Measurements from ENCODE around the gene CBX1. TPM values are rescaled to one million over a fixed set of nuclear protein-coding genes. Genes with fewer than 3 reads are reported as not detected.

Gene CBX1
- 39.1 TPM for total RNA-seq

- Histone ChIP-seq H3K9me3 (ENCODE audit: control insufficient read depth in 3 of 3, low read length in 3 of 3) (no peaks in the 10 kb centered on the region), H3K27ac (ENCODE audit: low read depth, low read length) (peak within 1 kb of the TSS; percentile 76), H3K9ac (ENCODE audit: low read depth in 1 of 3, low read length in 3 of 3) (peak within 1 kb of the TSS; percentile 80 to 84 (median 82)), H3K27me3 (ENCODE audit: control insufficient read depth in 3 of 3, insufficient read depth in 3 of 3, low read length in 3 of 3) (no peaks in the 10 kb centered on the region), H3K4me3 (ENCODE audit: low read length in 3 of 3) (peak within 1 kb of the TSS; percentile 85 to 88 (median 85)), H3K4me1 (ENCODE audit: control insufficient read depth in 3 of 3, insufficient read depth in 3 of 3, low read length in 3 of 3) (peaks cover 11 to 16% (median 12%) of the 10 kb centered on the region in 3 donors), H3K36me3 (ENCODE audit: control insufficient read depth in 3 of 3, insufficient read depth in 3 of 3, low read length in 3 of 3) (no peaks in the 10 kb centered on the region)
Observed at GRCh38 chr17:48101012-48101720, at the start of gene CBX1. Gene CBX1, minus strand, starts transcription at chr17:48101478. Its CDS starts 24,474 bp downstream, at chr17:48077004.

DNA sequence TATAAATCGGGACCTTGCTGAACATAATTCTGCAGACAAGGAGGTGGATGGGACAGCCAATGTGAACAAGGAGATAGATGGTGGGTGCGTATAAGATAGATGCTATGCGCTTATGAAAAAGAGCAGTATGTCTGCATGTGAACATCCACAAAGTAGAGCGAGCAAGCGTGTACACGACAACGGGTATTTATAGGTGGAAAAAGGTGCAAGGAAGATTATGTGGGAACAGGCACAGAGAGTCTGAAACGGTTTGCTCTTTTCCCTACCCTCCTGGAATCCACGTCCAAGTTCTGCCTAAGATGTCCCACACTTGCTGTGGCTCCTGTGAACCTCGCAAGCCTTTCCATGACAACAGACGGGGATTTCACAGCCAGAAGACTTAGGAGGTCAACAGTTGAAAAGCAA, 49.3 kb upstream of the CBX1 start:
- Histone ChIP-seq H3K27me3 (ENCODE audit: control insufficient read depth in 3 of 3, insufficient read depth in 3 of 3, low read length in 3 of 3) (peaks cover 43 to 59% (median 54%) of the 10 kb centered on the region in 3 donors), H3K9me3 (ENCODE audit: control insufficient read depth in 3 of 3, low read length in 3 of 3) (no peaks in the 10 kb centered on the region), H3K27ac (ENCODE audit: low read depth, low read length) (no peak overlapping the region), H3K36me3 (ENCODE audit: control insufficient read depth in 3 of 3, insufficient read depth in 3 of 3, low read length in 3 of 3) (no peaks in the 10 kb centered on the region), H3K9ac (ENCODE audit: low read depth in 1 of 3, low read length in 3 of 3) (no peak overlapping the region), H3K4me1 (ENCODE audit: control insufficient read depth in 3 of 3, insufficient read depth in 3 of 3, low read length in 3 of 3) (no peaks in the 10 kb centered on the region), H3K4me3 (ENCODE audit: low read length in 3 of 3) (no peak overlapping the region)

GRCh38 chr17:48149787-48150463, 48.6 kb upstream of the CBX1 start:
- H3K36me3 ChIP-seq (ENCODE audit: control insufficient read depth in 3 of 3, insufficient read depth in 3 of 3, low read length in 3 of 3): no peaks in the 10 kb centered on the region
- no peaks in the 10 kb centered on the region for H3K9me3 ChIP-seq (ENCODE audit: control insufficient read depth in 3 of 3, low read length in 3 of 3)
- no peak overlapping the region for H3K27ac ChIP-seq (ENCODE audit: low read depth, low read length)
- H3K4me3 ChIP-seq (ENCODE audit: low read length in 3 of 3): no peak overlapping the region
- peaks cover 42 to 60% (median 54%) of the 10 kb centered on the region in 3 donors for H3K27me3 ChIP-seq (ENCODE audit: control insufficient read depth in 3 of 3, insufficient read depth in 3 of 3, low read length in 3 of 3)
- H3K9ac ChIP-seq (ENCODE audit: low read depth in 1 of 3, low read length in 3 of 3): no peak overlapping the region
- no peaks in the 10 kb centered on the region for H3K4me1 ChIP-seq (ENCODE audit: control insufficient read depth in 3 of 3, insufficient read depth in 3 of 3, low read length in 3 of 3)

DNA sequence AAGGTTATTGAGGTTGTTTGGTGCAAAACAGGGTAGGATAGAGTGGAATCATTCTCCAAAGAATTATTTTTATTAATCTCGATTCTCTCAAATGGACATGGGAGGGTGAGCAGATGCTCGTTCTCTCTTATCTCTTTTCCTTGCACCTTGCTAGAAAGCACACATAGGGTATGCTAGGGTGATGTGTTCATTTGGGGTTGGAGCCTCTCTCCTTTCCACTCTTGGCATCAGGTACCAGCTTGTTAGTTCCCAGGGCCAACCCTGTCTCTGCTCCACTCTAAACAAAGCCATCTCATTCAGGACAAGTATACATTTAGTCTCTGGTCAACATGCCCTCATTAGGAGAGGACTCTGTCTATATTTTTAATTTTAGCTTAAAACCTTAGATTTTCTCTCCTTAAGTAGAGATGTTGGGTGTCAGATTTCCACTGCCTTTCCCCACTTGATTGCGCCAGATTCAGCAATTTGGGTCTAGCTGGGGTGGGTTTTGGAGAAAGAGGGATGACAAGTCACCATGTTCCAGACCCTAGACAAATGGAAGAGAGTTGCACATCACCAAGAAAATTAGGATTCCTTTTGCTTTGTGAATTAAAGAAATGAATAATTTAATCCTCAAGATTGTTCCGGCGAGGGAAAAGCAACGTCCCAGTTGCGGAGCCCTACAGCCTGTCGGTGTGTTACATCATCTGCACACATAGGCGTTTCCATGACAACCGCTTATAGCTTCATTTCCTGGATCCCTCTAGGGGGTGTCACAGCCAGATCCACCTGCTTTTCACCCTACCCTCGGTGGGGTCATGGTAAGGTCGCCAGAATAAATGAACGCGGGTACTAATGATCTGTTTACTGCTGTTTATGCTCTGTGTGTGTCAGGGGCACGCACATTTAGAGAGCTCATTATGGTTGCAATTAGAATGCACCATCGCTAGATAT, 47.8 kb upstream of the CBX1 start:
- H3K9ac ChIP-seq (ENCODE audit: low read depth in 1 of 3, low read length in 3 of 3): no peak overlapping the region
- H3K36me3 ChIP-seq (ENCODE audit: control insufficient read depth in 3 of 3, insufficient read depth in 3 of 3, low read length in 3 of 3): no peaks in the 10 kb centered on the region
- peaks cover 42 to 61% (median 51%) of the 10 kb centered on the region in 3 donors for H3K27me3 ChIP-seq (ENCODE audit: control insufficient read depth in 3 of 3, insufficient read depth in 3 of 3, low read length in 3 of 3)
- H3K4me1 ChIP-seq (ENCODE audit: control insufficient read depth in 3 of 3, insufficient read depth in 3 of 3, low read length in 3 of 3): no peaks in the 10 kb centered on the region
- H3K9me3 ChIP-seq (ENCODE audit: control insufficient read depth in 3 of 3, low read length in 3 of 3): no peaks in the 10 kb centered on the region
- no peak overlapping the region for H3K27ac ChIP-seq (ENCODE audit: low read depth, low read length)
- H3K4me3 ChIP-seq (ENCODE audit: low read length in 3 of 3): no peak overlapping the region

DNA sequence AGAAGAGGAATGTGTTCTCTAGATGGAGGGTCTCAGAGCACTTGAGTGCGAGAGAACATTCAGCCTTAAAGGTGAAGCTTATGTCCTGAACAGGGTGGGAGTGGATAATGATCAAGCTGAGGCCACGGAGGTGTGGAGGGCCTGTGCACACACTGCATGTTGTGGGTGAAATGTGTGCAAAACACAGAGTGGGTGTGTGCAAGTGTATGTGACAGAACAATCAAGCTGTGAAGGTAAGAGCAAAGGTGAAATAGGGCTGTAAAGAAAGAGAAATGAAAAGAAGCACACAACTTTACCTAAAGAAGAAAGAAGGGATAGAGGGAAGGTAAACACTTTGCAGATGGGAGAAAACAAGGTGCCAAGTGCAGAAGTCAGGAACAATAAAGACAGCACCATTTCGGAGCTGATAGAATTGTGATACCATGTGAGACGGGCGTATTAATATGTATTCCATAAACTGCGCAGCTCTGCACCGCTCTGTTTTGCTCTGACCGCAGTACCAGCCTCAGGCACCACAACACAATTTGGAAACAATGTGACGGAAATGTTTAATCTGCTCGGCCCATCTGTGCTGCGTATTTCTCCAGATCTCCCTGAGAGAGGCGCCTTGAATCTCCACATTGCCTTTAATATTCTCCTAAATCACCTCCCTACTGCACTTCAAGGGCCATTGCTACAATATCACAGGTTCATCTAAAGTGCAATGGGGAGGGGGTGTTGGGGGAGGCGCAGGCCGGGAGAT, 46.9 kb upstream of the CBX1 start:
- H3K27ac ChIP-seq (ENCODE audit: low read depth, low read length): no peak overlapping the region

DNA sequence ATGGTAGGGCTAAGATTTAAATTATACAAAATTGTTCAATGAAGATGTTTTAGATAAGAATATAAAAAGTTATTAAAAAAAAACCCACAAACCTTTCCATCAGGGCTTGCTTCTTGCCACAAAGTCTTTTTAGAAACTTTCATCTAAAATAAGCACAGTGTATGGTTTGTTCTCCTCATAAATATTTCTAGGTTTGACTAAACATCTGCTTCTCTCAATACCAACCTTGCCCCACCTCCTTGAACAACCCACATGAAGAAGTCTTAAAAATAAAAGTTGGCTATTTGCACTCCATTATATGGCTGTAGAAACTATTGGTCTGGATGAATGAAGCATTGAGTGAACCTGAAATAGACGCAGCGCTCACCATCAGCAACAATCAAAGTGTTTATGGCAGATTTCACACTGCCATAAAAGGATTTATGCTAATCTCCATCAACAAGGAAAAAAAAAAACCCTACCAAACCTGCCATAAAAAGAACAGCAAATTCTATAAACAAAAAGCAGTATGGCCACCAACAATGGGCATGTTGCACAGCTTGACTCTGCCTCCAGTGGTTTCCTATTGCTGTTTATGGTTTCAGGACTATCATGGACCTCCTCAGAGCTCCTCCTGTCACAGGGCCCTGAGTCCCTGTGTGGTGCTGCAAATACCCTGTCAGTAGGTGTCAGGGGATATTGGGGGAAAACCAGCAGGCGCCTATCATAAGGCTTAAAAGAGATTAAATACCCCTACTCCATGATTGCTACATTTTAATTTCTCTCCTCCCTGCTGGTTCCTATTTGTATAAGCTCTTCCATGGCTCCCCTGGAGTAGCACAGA, 43.9 kb upstream of the CBX1 start:
- H3K27me3 ChIP-seq (ENCODE audit: control insufficient read depth in 3 of 3, insufficient read depth in 3 of 3, low read length in 3 of 3): peaks cover 28 to 49% (median 40%) of the 10 kb centered on the region in 3 donors
- no peaks in the 10 kb centered on the region for H3K36me3 ChIP-seq (ENCODE audit: control insufficient read depth in 3 of 3, insufficient read depth in 3 of 3, low read length in 3 of 3)
- H3K9ac ChIP-seq (ENCODE audit: low read depth in 1 of 3, low read length in 3 of 3): no peak overlapping the region
- no peak overlapping the region for H3K4me3 ChIP-seq (ENCODE audit: low read length in 3 of 3)
- H3K9me3 ChIP-seq (ENCODE audit: control insufficient read depth in 3 of 3, low read length in 3 of 3): no peaks in the 10 kb centered on the region
- H3K27ac ChIP-seq (ENCODE audit: low read depth, low read length): no peak overlapping the region
- no peaks in the 10 kb centered on the region for H3K4me1 ChIP-seq (ENCODE audit: control insufficient read depth in 3 of 3, insufficient read depth in 3 of 3, low read length in 3 of 3)

More for the DNA sequence above, 46.9 kb upstream of the CBX1 start:
- H3K4me1 ChIP-seq (ENCODE audit: control insufficient read depth in 3 of 3, insufficient read depth in 3 of 3, low read length in 3 of 3): no peaks in the 10 kb centered on the region
- no peaks in the 10 kb centered on the region for H3K9me3 ChIP-seq (ENCODE audit: control insufficient read depth in 3 of 3, low read length in 3 of 3)
- no peak overlapping the region for H3K4me3 ChIP-seq (ENCODE audit: low read length in 3 of 3)
- H3K27me3 ChIP-seq (ENCODE audit: control insufficient read depth in 3 of 3, insufficient read depth in 3 of 3, low read length in 3 of 3): peaks cover 40 to 63% (median 49%) of the 10 kb centered on the region in 3 donors
- H3K9ac ChIP-seq (ENCODE audit: low read depth in 1 of 3, low read length in 3 of 3): no peak overlapping the region
- no peaks in the 10 kb centered on the region for H3K36me3 ChIP-seq (ENCODE audit: control insufficient read depth in 3 of 3, insufficient read depth in 3 of 3, low read length in 3 of 3)

DNA sequence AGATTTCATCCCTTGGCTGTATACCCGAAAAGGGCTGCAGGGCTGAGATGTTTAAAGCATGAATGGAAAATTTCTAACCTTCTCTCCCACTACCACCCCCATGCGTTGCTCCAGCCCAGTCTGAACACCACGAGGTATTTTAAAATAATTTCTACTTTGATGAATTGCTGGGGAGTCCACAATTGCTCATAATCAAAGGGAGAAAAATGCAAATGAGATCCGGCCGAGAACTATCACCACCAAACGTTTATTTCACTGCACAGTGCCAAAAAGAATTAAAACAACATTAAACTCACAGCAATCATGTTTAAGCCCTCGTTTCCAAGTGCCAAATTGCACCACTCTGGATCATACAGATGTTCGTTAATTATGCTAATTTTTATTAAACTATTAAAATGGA, 43.0 kb upstream of the CBX1 start:
- no peaks in the 10 kb centered on the region for H3K9me3 ChIP-seq (ENCODE audit: control insufficient read depth in 3 of 3, low read length in 3 of 3)
- peaks cover 20 to 40% (median 35%) of the 10 kb centered on the region in 3 donors for H3K27me3 ChIP-seq (ENCODE audit: control insufficient read depth in 3 of 3, insufficient read depth in 3 of 3, low read length in 3 of 3)
- H3K9ac ChIP-seq (ENCODE audit: low read depth in 1 of 3, low read length in 3 of 3): no peak overlapping the region
- no peaks in the 10 kb centered on the region for H3K36me3 ChIP-seq (ENCODE audit: control insufficient read depth in 3 of 3, insufficient read depth in 3 of 3, low read length in 3 of 3)
- no peak overlapping the region for H3K27ac ChIP-seq (ENCODE audit: low read depth, low read length)
- no peak overlapping the region for H3K4me3 ChIP-seq (ENCODE audit: low read length in 3 of 3)
- no peaks in the 10 kb centered on the region for H3K4me1 ChIP-seq (ENCODE audit: control insufficient read depth in 3 of 3, insufficient read depth in 3 of 3, low read length in 3 of 3)

- no peaks in the 10 kb centered on the region for H3K36me3 ChIP-seq (ENCODE audit: control insufficient read depth in 3 of 3, insufficient read depth in 3 of 3, low read length in 3 of 3)
- no peak overlapping the region for H3K27ac ChIP-seq (ENCODE audit: low read depth, low read length)
- H3K9ac ChIP-seq (ENCODE audit: low read depth in 1 of 3, low read length in 3 of 3): no peak overlapping the region
- no peaks in the 10 kb centered on the region for H3K9me3 ChIP-seq (ENCODE audit: control insufficient read depth in 3 of 3, low read length in 3 of 3)
- peaks cover 15 to 37% (median 29%) of the 10 kb centered on the region in 3 donors for H3K27me3 ChIP-seq (ENCODE audit: control insufficient read depth in 3 of 3, insufficient read depth in 3 of 3, low read length in 3 of 3)
- H3K4me1 ChIP-seq (ENCODE audit: control insufficient read depth in 3 of 3, insufficient read depth in 3 of 3, low read length in 3 of 3): no peaks in the 10 kb centered on the region
- no peak overlapping the region for H3K4me3 ChIP-seq (ENCODE audit: low read length in 3 of 3)
Observed at GRCh38 chr17:48143629-48144028, 42.4 kb upstream of the CBX1 start.

- Histone ChIP-seq H3K9ac (ENCODE audit: low read depth in 1 of 3, low read length in 3 of 3) (no peak overlapping the region), H3K4me3 (ENCODE audit: low read length in 3 of 3) (no peak overlapping the region), H3K36me3 (ENCODE audit: control insufficient read depth in 3 of 3, insufficient read depth in 3 of 3, low read length in 3 of 3) (no peaks in the 10 kb centered on the region), H3K27ac (ENCODE audit: low read depth, low read length) (no peak overlapping the region), H3K4me1 (ENCODE audit: control insufficient read depth in 3 of 3, insufficient read depth in 3 of 3, low read length in 3 of 3) (no peaks in the 10 kb centered on the region), H3K9me3 (ENCODE audit: control insufficient read depth in 3 of 3, low read length in 3 of 3) (no peaks in the 10 kb centered on the region), H3K27me3 (ENCODE audit: control insufficient read depth in 3 of 3, insufficient read depth in 3 of 3, low read length in 3 of 3) (peaks cover 5 to 21% (median 18%) of the 10 kb centered on the region in 3 donors)
Observed at GRCh38 chr17:48139944-48140343, 38.7 kb upstream of the CBX1 start.

Data from skeletal muscle tissue (tissue), 4 donors.